HG02623 (cell line): ENCODE results near the gene MEIS3.
"Not testable (repeated sequence)": the region's sequence is repeated elsewhere in the genome, so short reads cannot be mapped to it uniquely, and the experiment has no call there.

Experiments used
- ATAC-seq: cut with Tn5 transposase; IDR thresholded peaks from one replicate; pipeline ENCODE4 v1.9.1; 2021; ENCODE audit warnings: moderate library complexity; ENCODE audit not compliant: unreplicated experiment

The MEIS3 gene

GRCh38 chr19:47388721-47389120 is 30.6 kb downstream of the MEIS3 start:
- ATAC-seq, result not testable (repeated sequence)

GRCh38 chr19:47387623-47388022 is 31.7 kb downstream of the MEIS3 start:
- not testable (repeated sequence) for ATAC-seq

GRCh38 chr19:47386582-47386981 is 32.7 kb downstream of the MEIS3 start:
- not testable (repeated sequence) for ATAC-seq

GRCh38 chr19:47384533-47384932 is 34.8 kb downstream of the MEIS3 start:
- ATAC-seq, result not testable (repeated sequence)

GRCh38 chr19:47383890-47384289 is 35.4 kb downstream of the MEIS3 start:
- ATAC-seq, result not testable (repeated sequence)

- ATAC-seq, result no peak
These were observed 37.6 kb downstream of the MEIS3 start for GRCh38 chr19:47381653-47382279.

GRCh38 chr19:47381121-47381520 is 38.2 kb downstream of the MEIS3 start:
- no peak for ATAC-seq

GRCh38 chr19:47380559-47380958 is 38.8 kb downstream of the MEIS3 start:
- ATAC-seq, result no peak

- ATAC-seq, result no peak
These were observed 39.9 kb downstream of the MEIS3 start for GRCh38 chr19:47379381-47379938.

GRCh38 chr19:47378246-47378645 is 41.1 kb downstream of the MEIS3 start:
- ATAC-seq, result no peak

- ATAC-seq, result no peak
These were observed 41.5 kb downstream of the MEIS3 start for GRCh38 chr19:47377801-47378200.

GRCh38 chr19:47377208-47377701 is 42.1 kb downstream of the MEIS3 start:
- no peak for ATAC-seq

- no peak for ATAC-seq
These were observed 42.7 kb downstream of the MEIS3 start for GRCh38 chr19:47376589-47377144.

- ATAC-seq, result no peak
These were observed 43.4 kb downstream of the MEIS3 start for GRCh38 chr19:47375694-47376588.

- ATAC-seq, result no peak
These were observed 44.2 kb downstream of the MEIS3 start for GRCh38 chr19:47374876-47375693.

- no peak for ATAC-seq
These were observed 45.8 kb downstream of the MEIS3 start for GRCh38 chr19:47373246-47374240.

GRCh38 chr19:47372603-47373002 is 46.7 kb downstream of the MEIS3 start:
- ATAC-seq, result no peak

- no peak for ATAC-seq
These were observed 48.1 kb downstream of the MEIS3 start for GRCh38 chr19:47371261-47371660.

- ATAC-seq, result no peak
These were observed 49.2 kb downstream of the MEIS3 start for GRCh38 chr19:47370045-47370611.
